GM10248 (cell line): ENCODE results near the gene OAT.

Experiments used
- CTCF ChIA-PET: fragments of 300-600 bp; sonication (Branson Sonifier 250); formaldehyde crosslinking; extraction: SDS; loops from one replicate; lab custom pipeline; 2021; ENCODE audit warnings: antibody characterized with exemption; lab: Yijun Ruan, JAX
- POLR2A ChIA-PET: fragments of 350-650 bp; sonication (Branson Sonifier 250); formaldehyde crosslinking; extraction: SDS; loops from one replicate; lab custom pipeline; 2020; ENCODE audit warnings: antibody characterized with exemption; lab: Yijun Ruan, JAX
- DNase-seq: peaks from one replicate; pipeline ENCODE4 v3.0.0; 2012; ENCODE audit errors: extremely low spot score
- TF ChIP-seq, protein P1 (sequence below): IDR thresholded peaks from 2 replicates; pipeline ENCODE4 v1.5.1; 2012; ENCODE audit warnings: mild to moderate bottlenecking, low read depth; ENCODE audit errors: extremely low read depth, missing control alignments, control extremely low read depth

The OAT gene

DNA sequence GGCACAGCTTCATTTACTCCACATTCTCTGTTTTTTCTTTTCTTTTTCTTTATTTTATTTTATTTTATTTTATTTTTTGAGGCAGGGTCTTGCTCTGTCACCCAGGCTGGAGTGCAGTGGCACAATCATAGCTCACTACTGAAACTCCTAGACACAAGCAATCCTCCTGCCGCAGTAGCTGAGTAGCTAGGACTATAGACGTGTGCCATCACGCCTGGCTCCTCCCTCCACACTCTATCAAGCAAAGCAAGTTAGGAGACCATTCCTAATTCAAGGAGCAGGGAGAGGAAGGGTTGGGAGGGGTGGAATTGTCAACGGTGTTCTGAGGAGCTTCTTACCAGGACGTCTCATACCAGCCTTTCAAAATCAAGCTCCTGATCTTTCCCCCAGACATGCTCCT, 52.4 kb downstream of the OAT start:
- ChIA-PET CTCF (interaction anchor here (1.1 to 1.7 kb wide), 3 partner anchors 23 to 372 kb away, joined by 4 to 7 read pairs (median 4); no protein-coding TSS in a partner anchor), POLR2A (no interaction called here)
- no peak for DNase-seq
- TF ChIP-seq, protein P1, sequence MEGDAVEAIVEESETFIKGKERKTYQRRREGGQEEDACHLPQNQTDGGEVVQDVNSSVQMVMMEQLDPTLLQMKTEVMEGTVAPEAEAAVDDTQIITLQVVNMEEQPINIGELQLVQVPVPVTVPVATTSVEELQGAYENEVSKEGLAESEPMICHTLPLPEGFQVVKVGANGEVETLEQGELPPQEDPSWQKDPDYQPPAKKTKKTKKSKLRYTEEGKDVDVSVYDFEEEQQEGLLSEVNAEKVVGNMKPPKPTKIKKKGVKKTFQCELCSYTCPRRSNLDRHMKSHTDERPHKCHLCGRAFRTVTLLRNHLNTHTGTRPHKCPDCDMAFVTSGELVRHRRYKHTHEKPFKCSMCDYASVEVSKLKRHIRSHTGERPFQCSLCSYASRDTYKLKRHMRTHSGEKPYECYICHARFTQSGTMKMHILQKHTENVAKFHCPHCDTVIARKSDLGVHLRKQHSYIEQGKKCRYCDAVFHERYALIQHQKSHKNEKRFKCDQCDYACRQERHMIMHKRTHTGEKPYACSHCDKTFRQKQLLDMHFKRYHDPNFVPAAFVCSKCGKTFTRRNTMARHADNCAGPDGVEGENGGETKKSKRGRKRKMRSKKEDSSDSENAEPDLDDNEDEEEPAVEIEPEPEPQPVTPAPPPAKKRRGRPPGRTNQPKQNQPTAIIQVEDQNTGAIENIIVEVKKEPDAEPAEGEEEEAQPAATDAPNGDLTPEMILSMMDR = no peak

DNA sequence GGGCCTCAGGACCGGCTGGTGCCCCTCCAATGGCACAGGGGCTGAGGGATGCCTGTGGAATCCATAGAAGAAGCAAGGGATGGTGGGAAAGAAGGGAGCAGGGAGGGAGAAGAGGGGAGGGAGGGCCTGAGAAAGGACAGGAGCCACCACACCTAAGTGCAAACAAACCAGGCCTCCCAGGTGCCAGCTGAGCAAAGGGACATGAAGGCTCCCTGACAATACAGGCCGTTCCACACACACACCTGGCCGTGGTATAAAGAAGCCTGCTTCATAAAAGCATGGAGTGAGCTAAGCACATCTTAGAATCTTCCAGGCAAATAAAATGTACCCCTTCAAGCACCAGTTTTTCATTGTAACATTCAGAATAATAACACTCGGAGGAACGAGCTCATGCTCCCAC, 54.0 kb downstream of the OAT start:
- POLR2A ChIA-PET = no interaction called here
- CTCF ChIA-PET = interaction anchor here (1.4 kb wide), 1 partner anchor 370 kb away, joined by 3 read pairs; no protein-coding TSS in a partner anchor
- no peak for DNase-seq
- TF ChIP-seq, protein P1 = no peak

DNA sequence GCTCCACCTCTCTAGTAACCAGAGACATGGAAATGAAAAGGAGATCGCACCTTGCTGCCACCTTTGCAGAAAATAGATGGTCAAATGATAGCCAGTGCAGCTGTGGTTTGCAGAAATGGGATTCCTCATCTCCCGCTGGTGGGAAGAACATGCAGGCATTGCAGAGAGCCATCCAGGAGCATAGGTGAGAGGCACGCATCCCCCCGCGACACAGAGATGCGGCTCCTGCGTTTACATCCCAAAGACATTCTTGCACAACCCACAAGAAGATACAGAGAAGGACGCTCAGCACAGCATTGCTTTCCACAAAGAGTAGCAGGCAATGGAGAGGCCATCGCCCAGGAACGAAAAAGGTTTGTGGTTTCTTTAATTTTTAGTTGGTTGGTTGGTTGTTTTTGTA, 56.2 kb downstream of the OAT start:
- no peak for DNase-seq
- POLR2A ChIA-PET = no interaction called here
- TF ChIP-seq, protein P1 = no peak
- CTCF ChIA-PET = no interaction called here

DNA sequence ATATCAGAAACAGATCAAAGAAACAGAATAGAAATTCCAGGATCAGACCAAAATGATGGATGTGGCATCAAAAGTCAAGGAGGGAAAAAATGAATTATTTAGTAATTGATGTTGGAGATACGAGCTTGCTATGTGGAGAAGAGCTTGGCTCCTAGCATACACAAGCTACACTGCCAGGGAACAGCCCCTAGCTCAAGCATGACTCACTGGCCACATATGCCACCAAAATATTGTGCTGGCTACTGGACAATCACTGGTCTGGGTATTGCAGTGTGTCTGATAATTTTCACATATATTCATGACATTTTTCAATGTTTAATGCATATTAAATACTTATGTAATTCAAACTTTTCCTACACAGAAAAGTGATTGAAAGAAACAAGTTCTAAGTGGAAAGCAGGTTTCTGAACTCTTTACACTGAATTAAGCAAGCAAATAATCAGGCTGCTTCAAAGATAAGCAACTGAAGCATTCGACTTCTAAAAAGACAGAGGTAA, 59.3 kb downstream of the OAT start:
- TF ChIP-seq, protein P1 = no peak
- ChIA-PET POLR2A (no interaction called here), CTCF (no interaction called here)
- DNase-seq = no peak

DNA sequence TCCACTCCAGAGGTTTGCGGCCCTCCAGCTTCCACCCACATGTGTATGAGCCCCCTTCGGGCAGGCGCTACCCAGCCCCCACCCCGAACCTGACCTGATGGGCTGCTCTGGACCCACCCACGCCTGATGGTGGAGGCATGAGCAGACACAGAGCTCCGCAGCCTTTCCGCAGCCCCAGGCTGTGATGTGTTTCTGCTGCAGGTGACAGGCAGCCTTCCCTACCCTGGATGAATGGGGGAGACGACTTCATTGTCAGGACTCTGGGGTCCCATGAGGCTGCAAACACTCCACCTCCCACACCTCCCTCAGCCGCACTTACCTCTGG, 61.2 kb downstream of the OAT start:
- ChIA-PET POLR2A (no interaction called here), CTCF (interaction anchor here (0.8 kb wide), 1 partner anchor 31 kb away, joined by 3 read pairs; no protein-coding TSS in a partner anchor)
- TF ChIP-seq, protein P1 = no peak
- no peak for DNase-seq

DNA sequence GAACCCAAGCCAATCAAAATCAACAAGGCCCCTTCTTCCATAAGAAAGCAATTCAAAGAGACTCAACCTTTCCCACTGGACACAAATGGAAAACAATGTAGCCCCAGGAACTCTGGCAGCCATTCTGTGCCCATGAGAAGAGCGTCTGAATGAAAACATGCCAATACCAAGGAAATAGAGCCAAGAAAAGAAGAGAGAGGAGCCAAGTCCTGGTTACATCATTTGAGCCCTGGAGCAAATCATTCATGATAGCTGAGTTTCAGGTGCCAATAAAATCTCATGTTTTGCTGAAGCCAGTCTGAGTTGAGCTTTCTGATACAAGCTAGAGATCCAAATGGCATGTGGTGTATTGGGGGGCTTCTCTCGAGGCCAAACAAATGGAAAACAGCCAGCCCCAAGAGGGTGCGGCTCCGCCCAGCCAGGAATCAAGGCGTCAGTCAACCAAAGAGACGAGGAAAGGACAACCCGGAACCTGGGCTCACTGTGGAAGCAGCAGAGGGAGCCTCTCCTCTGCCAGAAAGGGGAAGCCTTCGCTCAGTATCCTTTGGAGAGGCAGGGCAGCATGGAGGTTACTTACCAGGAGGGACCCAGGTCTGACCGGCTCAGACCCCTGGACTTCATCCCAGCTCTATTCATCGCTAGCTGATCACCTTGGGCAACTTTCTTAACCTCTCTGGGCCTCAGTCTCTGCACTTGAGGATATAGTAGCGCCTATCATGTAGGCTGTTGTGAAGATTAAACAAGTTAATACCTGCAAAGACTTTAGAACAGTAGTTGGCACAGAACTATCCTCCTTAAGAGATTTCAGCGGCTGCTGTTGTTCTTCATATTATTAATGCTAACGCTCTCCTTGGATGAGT, 61.8 kb downstream of the OAT start:
- TF ChIP-seq, protein P1 = no peak
- no peak for DNase-seq
- ChIA-PET CTCF (interaction anchor here (0.8 kb wide), 1 partner anchor 32 kb away, joined by 3 read pairs; no protein-coding TSS in a partner anchor), POLR2A (no interaction called here)
